Measurements from ENCODE around the gene ASTN1. TPM values are rescaled to one million over a fixed set of nuclear protein-coding genes. Genes with fewer than 3 reads are reported as not detected.

Gene ASTN1
- total RNA-seq, 4 donors from 2014 or later: 1.2 to 2.2 (median 1.6) TPM

DNA sequence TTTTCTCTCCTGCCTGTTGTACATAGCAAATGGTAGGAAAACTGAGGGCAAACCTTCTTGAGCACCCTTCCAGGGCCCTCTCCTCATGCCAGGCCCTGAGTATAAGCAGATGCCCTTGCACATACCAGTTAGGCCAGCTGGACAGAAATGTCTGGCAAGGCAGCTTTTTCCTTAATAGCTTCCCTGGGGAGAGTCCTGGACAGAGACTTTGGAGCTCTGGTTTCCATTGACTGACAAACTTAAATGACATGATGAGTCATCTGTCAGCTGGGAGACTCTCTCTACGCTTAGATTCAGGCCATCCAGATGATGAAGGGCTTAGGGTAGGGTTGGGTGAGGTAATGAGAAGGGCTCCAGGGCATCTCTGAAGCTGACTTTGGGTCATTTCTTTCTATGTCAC lies 317.5 kb downstream of the ASTN1 start:
- Histone ChIP-seq H3K9me3 (no peaks in the 10 kb centered on the region), H3K27me3 (no peaks in the 10 kb centered on the region), H3K27ac (replicated peaks in 1 of 4) (no peak overlapping the region), H3K36me3 (no peaks in the 10 kb centered on the region), H3K4me3 (no peak overlapping the region), H3K4me1 (no peaks in the 10 kb centered on the region)
- no peak for DNase-seq (ENCODE audit: extremely low spot score)
- intact Hi-C loops (cut with DNase I): loop anchor here (5.0 kb wide), 1 partner anchor 470 kb away; no protein-coding TSS in a partner anchor
- TF ChIP-seq, protein P1, sequence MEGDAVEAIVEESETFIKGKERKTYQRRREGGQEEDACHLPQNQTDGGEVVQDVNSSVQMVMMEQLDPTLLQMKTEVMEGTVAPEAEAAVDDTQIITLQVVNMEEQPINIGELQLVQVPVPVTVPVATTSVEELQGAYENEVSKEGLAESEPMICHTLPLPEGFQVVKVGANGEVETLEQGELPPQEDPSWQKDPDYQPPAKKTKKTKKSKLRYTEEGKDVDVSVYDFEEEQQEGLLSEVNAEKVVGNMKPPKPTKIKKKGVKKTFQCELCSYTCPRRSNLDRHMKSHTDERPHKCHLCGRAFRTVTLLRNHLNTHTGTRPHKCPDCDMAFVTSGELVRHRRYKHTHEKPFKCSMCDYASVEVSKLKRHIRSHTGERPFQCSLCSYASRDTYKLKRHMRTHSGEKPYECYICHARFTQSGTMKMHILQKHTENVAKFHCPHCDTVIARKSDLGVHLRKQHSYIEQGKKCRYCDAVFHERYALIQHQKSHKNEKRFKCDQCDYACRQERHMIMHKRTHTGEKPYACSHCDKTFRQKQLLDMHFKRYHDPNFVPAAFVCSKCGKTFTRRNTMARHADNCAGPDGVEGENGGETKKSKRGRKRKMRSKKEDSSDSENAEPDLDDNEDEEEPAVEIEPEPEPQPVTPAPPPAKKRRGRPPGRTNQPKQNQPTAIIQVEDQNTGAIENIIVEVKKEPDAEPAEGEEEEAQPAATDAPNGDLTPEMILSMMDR (IDR thresholded peaks at IDR 0.05): no peak
- TF ChIP-seq POLR2AphosphoS5 (IDR thresholded peaks at IDR 0.05): no peak
- no peak for TF ChIP-seq EP300 (IDR thresholded peaks at IDR 0.05)
- TF ChIP-seq POLR2A (IDR thresholded peaks at IDR 0.05; ENCODE audit: low read depth): no peak
- 63% methylated on average over 1 of the region's 1 CpG for WGBS

DNA sequence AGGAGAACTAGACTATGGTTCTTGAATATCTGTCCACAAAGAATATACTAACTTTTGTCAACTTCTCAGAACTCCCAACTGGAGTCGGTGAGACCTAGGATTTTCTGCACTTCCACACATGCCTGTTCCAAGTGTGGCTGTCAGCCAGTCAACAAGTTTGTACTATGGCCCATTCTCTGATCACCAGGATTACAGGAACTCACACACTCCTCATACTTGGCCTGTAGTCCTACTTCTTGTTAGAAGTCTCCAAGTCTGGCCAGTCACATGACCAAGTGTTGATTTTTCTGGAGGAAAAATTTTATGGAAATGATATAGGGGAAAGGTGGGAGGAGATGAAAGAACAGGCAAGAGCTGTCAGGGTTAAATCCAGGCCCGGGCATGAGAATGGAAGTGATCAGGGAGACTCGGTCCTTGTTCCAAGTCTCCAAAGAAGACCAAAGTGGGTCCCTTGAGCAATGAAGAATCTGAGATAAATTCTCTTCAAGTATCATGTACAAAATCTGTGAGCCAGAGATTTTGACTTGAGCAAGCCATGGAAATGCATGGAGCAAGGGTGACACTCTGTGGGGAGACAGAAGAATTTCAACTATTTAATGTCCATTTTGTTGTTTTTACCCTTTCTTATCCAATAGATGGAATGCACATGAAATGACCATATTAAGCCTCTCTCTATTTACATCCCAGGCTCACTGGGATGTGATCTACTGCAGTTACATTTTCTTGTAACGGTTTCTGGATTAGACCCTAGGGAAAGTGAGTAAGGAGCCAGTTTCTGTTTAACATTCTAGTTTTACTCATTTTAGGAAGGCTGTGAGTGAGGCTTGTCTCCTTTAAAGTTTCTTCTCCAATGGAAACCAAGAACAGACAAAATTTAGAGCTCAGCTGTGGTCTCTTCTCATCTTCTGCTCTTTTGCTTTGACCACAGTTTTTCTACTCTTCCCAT lies 320.9 kb downstream of the ASTN1 start:
- Histone ChIP-seq H3K4me3 (no peak overlapping the region), H3K27ac (replicated peaks in 1 of 4) (no peak overlapping the region), H3K36me3 (no peaks in the 10 kb centered on the region), H3K9me3 (no peaks in the 10 kb centered on the region), H3K4me1 (peaks cover 0 to 3% (median 0%) of the 10 kb centered on the region in 4 donors), H3K27me3 (no peaks in the 10 kb centered on the region)
- DNase-seq (ENCODE audit: extremely low spot score): no peak
- WGBS: 45% methylated on average over 4 of the region's 4 CpGs
- TF ChIP-seq, protein P1 (IDR thresholded peaks at IDR 0.05): peak; percentile 44 to 52 (median 46)
- TF ChIP-seq EP300 (IDR thresholded peaks at IDR 0.05): no peak
- intact Hi-C loops (cut with DNase I): loop anchor here (1.0 kb wide), 1 partner anchor 283 kb away; no protein-coding TSS in a partner anchor

DNA sequence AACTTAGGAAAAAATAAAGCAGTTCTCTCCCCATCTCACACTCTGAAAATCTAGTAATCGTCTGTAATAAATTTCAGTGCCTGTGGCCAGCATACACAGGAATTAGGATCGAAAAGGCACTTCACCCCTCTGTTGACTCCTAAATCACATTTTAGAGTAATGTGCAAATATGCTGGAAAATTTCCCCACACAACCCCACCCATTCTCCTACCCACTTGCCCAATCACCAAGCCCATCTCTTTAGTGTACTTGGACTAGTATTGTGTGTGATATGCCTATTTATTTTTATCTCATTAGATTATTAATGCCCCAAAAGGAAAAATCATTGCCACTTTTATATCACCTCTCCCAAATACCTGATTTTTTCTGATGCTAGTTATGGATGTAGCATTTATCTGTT lies 323.3 kb downstream of the ASTN1 start:
- H3K36me3 ChIP-seq: no peaks in the 10 kb centered on the region
- 78% methylated on average over 2 of the region's 2 CpGs for WGBS
- TF ChIP-seq EP300 (IDR thresholded peaks at IDR 0.05): no peak
- no peak for TF ChIP-seq POLR2AphosphoS5 (IDR thresholded peaks at IDR 0.05)
- TF ChIP-seq, protein P1 (IDR thresholded peaks at IDR 0.05): no peak
- TF ChIP-seq POLR2A (IDR thresholded peaks at IDR 0.05; ENCODE audit: low read depth): no peak

DNA sequence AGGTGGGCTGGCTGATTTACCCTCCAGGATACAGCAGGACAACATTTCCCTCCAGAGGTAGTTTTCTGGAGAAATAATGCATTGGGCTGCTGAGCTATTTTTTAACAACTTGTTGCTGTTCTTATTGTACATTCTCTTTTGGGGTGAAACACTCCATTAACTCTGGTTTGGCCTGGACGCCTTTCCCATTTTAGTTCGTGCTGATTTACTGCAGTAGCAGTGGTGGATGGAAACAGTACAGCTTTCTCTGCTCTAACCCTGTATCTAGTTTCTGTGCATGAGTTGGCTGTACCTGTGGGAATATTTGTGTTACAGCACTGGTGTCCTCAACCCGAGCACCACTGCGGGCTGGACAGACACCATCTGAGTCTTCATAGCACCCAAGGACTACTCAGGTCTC lies 325.3 kb downstream of the ASTN1 start:
- H3K4me3 ChIP-seq: no peak overlapping the region
- no peaks in the 10 kb centered on the region for H3K9me3 ChIP-seq
- intact Hi-C loops (cut with DNase I): no loop called here
- no peak for DNase-seq (ENCODE audit: extremely low spot score)
- WGBS: 92% methylated on average over 4 of the region's 4 CpGs
- H3K4me1 ChIP-seq: peaks cover 0 to 3% (median 0%) of the 10 kb centered on the region in 4 donors
- TF ChIP-seq EP300 (IDR thresholded peaks at IDR 0.05): no peak
- no peak for TF ChIP-seq POLR2A (IDR thresholded peaks at IDR 0.05; ENCODE audit: low read depth)
- TF ChIP-seq POLR2AphosphoS5 (IDR thresholded peaks at IDR 0.05): no peak
- TF ChIP-seq, protein P1 (IDR thresholded peaks at IDR 0.05): no peak
- H3K27ac ChIP-seq (replicated peaks in 1 of 4): no peak overlapping the region
- H3K27me3 ChIP-seq: no peaks in the 10 kb centered on the region
- H3K36me3 ChIP-seq: no peaks in the 10 kb centered on the region

More for the DNA sequence above, 323.3 kb downstream of the ASTN1 start:
- no peak for DNase-seq (ENCODE audit: extremely low spot score)
- peaks cover 0 to 3% (median 0%) of the 10 kb centered on the region in 4 donors for H3K4me1 ChIP-seq
- H3K27me3 ChIP-seq: no peaks in the 10 kb centered on the region
- H3K4me3 ChIP-seq: no peak overlapping the region
- intact Hi-C loops (cut with DNase I): no loop called here
- H3K27ac ChIP-seq (replicated peaks in 1 of 4): no peak overlapping the region
- no peaks in the 10 kb centered on the region for H3K9me3 ChIP-seq
